H1 (cell line): ENCODE measurements around the gene ZNF500. TPM values are rescaled to one million over a fixed set of nuclear protein-coding genes. Genes with fewer than 3 reads are reported as not detected.

Source experiments
- CTCF ChIA-PET: fragments of 300-600 bp; sonication (Branson Sonifier 250); formaldehyde crosslinking; loops from one replicate; lab custom pipeline; 2021; ENCODE audit not compliant: partially characterized antibody; lab: Charles Lee
- POLR2A ChIA-PET: fragments of 300-600 bp; sonication (Branson Sonifier 250); formaldehyde crosslinking; loops from one replicate; lab custom pipeline; 2021; ENCODE audit warnings: inconsistent platforms; ENCODE audit not compliant: partially characterized antibody; lab: Charles Lee
- DNase-seq, 2 experiments: peaks; one replicate each; pipeline versions ENCODE4 v3.0.0 to v3.0.0-alpha.2; 2010 to 2022; ENCODE audit warnings: low spot score in 2 of 2, low read depth in 1 of 2, mixed read lengths in 1 of 2
- FAIRE-seq: peaks from 2 replicates; lab custom pipeline; 2011; peaks lifted over from hg19 to GRCh38; lab: Jason Lieb, UNC
- H2AFZ ChIP-seq: 2 replicates; pipeline ENCODE4 v1.8.1; 2012; ENCODE audit warnings: low read length, inconsistent platforms
- H2AK5ac ChIP-seq: 2 replicates; pipeline ENCODE4 v1.6.1; 2013; ENCODE audit warnings: low read depth, low read length
- H2BK120ac ChIP-seq: replicated peaks from 2 replicates; pipeline ENCODE3; 2013; ENCODE audit warnings: low read depth, low read length, inconsistent platforms
- H2BK12ac ChIP-seq: 2 replicates; pipeline ENCODE4 v1.6.1; 2013; ENCODE audit warnings: low read depth, low read length
- H2BK15ac ChIP-seq: 2 replicates; pipeline ENCODE4 v1.6.1; 2013; ENCODE audit warnings: low read length
- H2BK20ac ChIP-seq: 2 replicates; pipeline ENCODE4 v1.6.1; 2013; ENCODE audit warnings: low read length
- H2BK5ac ChIP-seq: 2 replicates; pipeline ENCODE4 v1.6.1; 2013; ENCODE audit warnings: low read depth, low read length
- H3K14ac ChIP-seq: 2 replicates; pipeline ENCODE4 v1.6.1; 2013; ENCODE audit warnings: inconsistent platforms; ENCODE audit not compliant: insufficient read length
- H3K18ac ChIP-seq: 2 replicates; pipeline ENCODE4 v1.6.1; 2013; ENCODE audit warnings: low read length; ENCODE audit errors: extremely low read depth
- H3K23ac ChIP-seq: 2 replicates; pipeline ENCODE4 v1.6.1; 2013; ENCODE audit warnings: inconsistent platforms; ENCODE audit not compliant: insufficient read length
- H3K23me2 ChIP-seq: 2 replicates; pipeline ENCODE4 v1.6.1; 2013; ENCODE audit warnings: low read depth, low read length
- H3K27ac ChIP-seq: 2 replicates; pipeline ENCODE4 v1.6.1; 2011; ENCODE audit warnings: low read depth, low read length, inconsistent platforms
- H3K27me3 ChIP-seq, 4 experiments: replicated peaks in 1 of 4; 1 replicate in 1 of 4; 2 replicates in 3 of 4; pipeline versions ENCODE4 v1.6.1 to v1.8.1; 2011 to 2013; ENCODE audit warnings: low read length in 3 of 4, mild to moderate bottlenecking in 3 of 4, inconsistent platforms in 2 of 4, mixed read lengths in 2 of 4, moderate library complexity in 1 of 4; ENCODE audit not compliant: control insufficient read depth in 3 of 4, insufficient read depth in 3 of 4; ENCODE audit errors: extremely low read depth in 1 of 4
- H3K36me3 ChIP-seq, 4 experiments: 2 replicates each; pipeline versions ENCODE4 v1.6.1 to v1.8.1; 2011 to 2013; ENCODE audit warnings: mild to moderate bottlenecking in 4 of 4, low read length in 3 of 4, moderate library complexity in 2 of 4, control low read depth in 1 of 4, inconsistent platforms in 1 of 4; ENCODE audit not compliant: insufficient read depth in 4 of 4, control insufficient read depth in 2 of 4
- H3K4ac ChIP-seq: replicated peaks from 2 replicates; pipeline ENCODE3; 2013; ENCODE audit warnings: low read length, low read depth, mixed read lengths, inconsistent platforms; ENCODE audit not compliant: insufficient read length
- H3K4me1 ChIP-seq, 4 experiments: replicated peaks in 1 of 4; 1 replicate in 1 of 4; 2 replicates in 3 of 4; pipeline versions ENCODE4 v1.6.1 to v1.8.1; 2011 to 2013; ENCODE audit warnings: low read length in 3 of 4, inconsistent platforms in 2 of 4, mixed read lengths in 1 of 4; ENCODE audit not compliant: insufficient read depth in 4 of 4, control insufficient read depth in 3 of 4
- H3K4me2 ChIP-seq, 2 experiments: 2 replicates each; pipeline versions ENCODE4 v1.6.1 to v1.8.1; 2011 to 2013; ENCODE audit warnings: low read depth in 2 of 2, low read length in 2 of 2, control low read depth in 1 of 2, inconsistent platforms in 1 of 2, mild to moderate bottlenecking in 1 of 2; ENCODE audit not compliant: insufficient read depth in 1 of 2
- H3K4me3 ChIP-seq, 4 experiments: fragments of 200-600, 300-600 bp in 1 of 4; sonication (generic), shearing (Covaris generic), sonication (Bioruptor Twin) in 1 of 4; 2 replicates each; pipeline versions ENCODE4 v1.5.1 to v1.8.1; 2011 to 2016; ENCODE audit warnings: low read length in 4 of 4, low read depth in 3 of 4, control low read depth in 2 of 4, inconsistent platforms in 2 of 4, mild to moderate bottlenecking in 2 of 4, mixed read lengths in 1 of 4, moderate library complexity in 1 of 4; ENCODE audit not compliant: insufficient read depth in 2 of 4; ENCODE audit errors: extremely low read depth in 1 of 4
- H3K56ac ChIP-seq: replicated peaks from 2 replicates; pipeline ENCODE3; 2013; ENCODE audit warnings: low read depth, mild to moderate bottlenecking, mixed read lengths, low read length, inconsistent platforms; ENCODE audit not compliant: insufficient read length
- H3K79me1 ChIP-seq: 2 replicates; pipeline ENCODE4 v1.6.1; 2013; ENCODE audit warnings: low read depth, low read length, control low read depth
- H3K79me2 ChIP-seq, 2 experiments: 2 replicates each; pipeline versions ENCODE4 v1.6.1 to v1.8.1; 2012 to 2013; ENCODE audit warnings: low read length in 2 of 2, mild to moderate bottlenecking in 2 of 2, inconsistent platforms in 1 of 2; ENCODE audit not compliant: insufficient read depth in 2 of 2, control insufficient read depth in 1 of 2
- H3K9ac ChIP-seq, 4 experiments: replicated peaks in 1 of 4; 1 replicate in 1 of 4; 2 replicates in 3 of 4; pipeline versions ENCODE4 v1.6.1 to v1.8.1; 2011 to 2013; ENCODE audit warnings: low read depth in 3 of 4, low read length in 3 of 4, control low read depth in 2 of 4, mild to moderate bottlenecking in 2 of 4, moderate library complexity in 2 of 4, inconsistent platforms in 1 of 4; ENCODE audit errors: extremely low read depth in 1 of 4
- H3K9me3 ChIP-seq, 2 experiments: 2 replicates each; pipeline versions ENCODE4 v1.6.1 to v1.8.1; 2012 to 2013; ENCODE audit warnings: mild to moderate bottlenecking in 2 of 2, moderate library complexity in 2 of 2, control low read depth in 1 of 2, inconsistent platforms in 1 of 2, low read depth in 1 of 2, low read length in 1 of 2, mixed read lengths in 1 of 2; ENCODE audit not compliant: insufficient read depth in 2 of 2
- H4K20me1 ChIP-seq, 2 experiments: replicated peaks in 1 of 2; 2 replicates each; pipeline versions ENCODE3 to v1.8.1; 2011 to 2013; ENCODE audit warnings: inconsistent platforms in 2 of 2, low read length in 2 of 2, mild to moderate bottlenecking in 1 of 2; ENCODE audit not compliant: insufficient read depth in 2 of 2, control insufficient read depth in 1 of 2
- H4K5ac ChIP-seq: 2 replicates; pipeline ENCODE4 v1.6.1; 2013; ENCODE audit warnings: low read length, low read depth, mixed read lengths, inconsistent platforms; ENCODE audit not compliant: insufficient read length
- H4K8ac ChIP-seq: 2 replicates; pipeline ENCODE4 v1.8.0; 2013; ENCODE audit warnings: mild to moderate bottlenecking, moderate library complexity, low read length, inconsistent platforms; ENCODE audit not compliant: insufficient read depth; ENCODE audit errors: extremely low read depth
- H4K91ac ChIP-seq: replicated peaks from 2 replicates; pipeline ENCODE3; 2013; ENCODE audit warnings: low read length, mixed read lengths, inconsistent platforms; ENCODE audit not compliant: insufficient read length
- ATF3 ChIP-seq: IDR thresholded peaks from 2 replicates; pipeline ENCODE4 v1.6.1; 2011; ENCODE audit warnings: low read depth, mild to moderate bottlenecking, low read length; ENCODE audit not compliant: insufficient read depth
- EP300 ChIP-seq, 2 experiments: IDR thresholded peaks; 1 replicate in 1 of 2; 2 replicates in 1 of 2; pipeline ENCODE4 v1.6.1; 2011 to 2012; ENCODE audit warnings: low read depth in 2 of 2, low read length in 2 of 2, mild to moderate bottlenecking in 2 of 2, borderline replicate concordance in 1 of 2, inconsistent platforms in 1 of 2, moderate library complexity in 1 of 2
- PHF8 ChIP-seq: fragments of 200-600 bp; sonication (generic); conservative IDR thresholded peaks from 2 replicates; pipeline ENCODE4 v1.7.1; 2012; ENCODE audit warnings: low read depth, mild to moderate bottlenecking, inconsistent platforms, low read length, moderate library complexity
- POLR2A ChIP-seq, 2 experiments: IDR thresholded peaks; 1 replicate in 1 of 2; 2 replicates in 1 of 2; pipeline ENCODE4 v1.6.1; 2011; ENCODE audit warnings: low read depth in 2 of 2, low read length in 2 of 2, mild to moderate bottlenecking in 2 of 2; ENCODE audit errors: control extremely low read depth in 1 of 2
- POLR2AphosphoS5 ChIP-seq: IDR thresholded peaks from 2 replicates; pipeline ENCODE4 v1.6.1; 2011; ENCODE audit warnings: low read depth, low read length
- RAD21 ChIP-seq, 2 experiments: IDR thresholded peaks in 1 of 2; conservative IDR thresholded peaks in 1 of 2; 2 replicates each; pipeline ENCODE4 v1.6.1; 2011; ENCODE audit warnings: low read depth in 2 of 2, low read length in 2 of 2, improper control_type of control experiment in 1 of 2, inconsistent platforms in 1 of 2, mild to moderate bottlenecking in 1 of 2, moderate library complexity in 1 of 2
- RBBP5 ChIP-seq: IDR thresholded peaks from 2 replicates; pipeline ENCODE4 v1.7.1; 2012; ENCODE audit warnings: low read depth, mild to moderate bottlenecking, inconsistent platforms, low read length, moderate library complexity, borderline replicate concordance
- SAP30 ChIP-seq: fragments of 300-600 bp; sonication (generic); IDR thresholded peaks from 2 replicates; pipeline ENCODE4 v1.7.1; 2012; ENCODE audit warnings: low read length, moderate library complexity, mild to moderate bottlenecking, inconsistent platforms; ENCODE audit not compliant: insufficient read depth, insufficient replicate concordance
- USF2 ChIP-seq: IDR thresholded peaks from 2 replicates; pipeline ENCODE4 v1.6.1; 2011; ENCODE audit warnings: low read length, improper control_type of control experiment
- YY1 ChIP-seq: IDR thresholded peaks from 2 replicates; pipeline ENCODE4 v1.6.1; 2011; ENCODE audit warnings: low read depth, mild to moderate bottlenecking, low read length
- WGBS, 2 experiments: shearing (Covaris generic) in 1 of 2; methylation state at CpG; one replicate each; pipeline versions ENCODE4 v1.1.6 to v1.1.7; 2013 to 2015; ENCODE audit warnings: low lambda C conversion rate in 2 of 2, mixed read lengths in 2 of 2, inconsistent platforms in 1 of 2, low coverage in 1 of 2, missing lambda C conversion rate in 1 of 2; ENCODE audit not compliant: insufficient replicate concordance in 2 of 2, insufficient coverage in 1 of 2, insufficient read length in 1 of 2; ENCODE audit errors: extremely low coverage in 1 of 2, missing lambda C conversion rate in 1 of 2; 5-methylcytosine and 5-hydroxymethylcytosine counted together
- polyA plus RNA-seq, 7 experiments: library from polyadenylated mRNA; depleted of rRNA in 3 of 7; stranded (reverse) in 5 of 7; unstranded in 2 of 7; fragments of >200 nt in 5 of 7; fragments of 200-250 nt in 2 of 7; gene quantifications; 1 replicate in 5 of 7; 2 replicates in 1 of 7; 4 replicates in 1 of 7; pipeline versions ENCODE4 v1.2.1 to v1.2.3, GENCODE V29; 2011 to 2013; ENCODE audit warnings: missing spikeins in 2 of 7, mixed read lengths in 2 of 7
- total RNA-seq: library from RNA; stranded (reverse); fragmentation: NEBNext Ultra II Directional; extraction: Animal tissue kit (Norgen Biotek cat#: 25700); gene quantifications from 2 replicates; pipeline ENCODE4 v1.2.1, GENCODE V29; 2021

Gene ZNF500
- total and polyA plus RNA-seq, 2 of the 8 experiments (the other 6 are each of a cell fraction or from before 2014, with no cell fraction given) = 10.3 to 10.4 TPM

DNA sequence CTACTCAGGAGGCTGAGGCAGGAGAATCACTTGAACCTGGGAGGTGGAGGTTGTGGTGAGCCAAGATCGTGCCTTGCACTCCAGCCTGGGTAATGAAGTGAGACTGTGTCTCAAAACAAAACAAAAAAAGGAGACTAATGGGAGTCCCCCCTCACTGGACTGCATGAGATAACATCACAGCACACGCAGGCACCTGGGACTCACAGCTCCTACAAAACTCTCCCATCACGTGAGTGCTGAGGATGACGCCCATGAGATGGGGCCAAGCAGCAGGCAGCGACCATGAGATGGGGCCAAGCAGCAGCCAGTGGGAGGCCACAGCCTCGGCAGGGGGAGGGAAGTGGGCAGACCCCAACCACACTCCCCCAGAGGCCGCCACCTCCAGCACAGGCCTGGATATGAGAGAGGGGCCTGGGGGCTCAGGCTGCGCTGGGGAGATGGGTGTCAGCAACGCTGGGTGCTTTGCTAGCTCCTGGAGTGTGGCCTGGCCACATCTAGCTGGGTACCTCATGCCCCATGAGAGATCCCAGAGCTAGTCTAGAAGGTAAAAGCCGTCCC is 17.2 kb downstream of the ZNF500 start:
- Histone ChIP-seq H4K91ac (no peak overlapping the region), H3K18ac (no peak overlapping the region), H3K23me2 (no peaks in the 10 kb centered on the region), H4K5ac (no peak overlapping the region), H3K9ac (no peak overlapping the region), H3K79me1 (no peaks in the 10 kb centered on the region; the same call in 1 of the 2 replicates), H3K36me3 (peaks cover 3 to 19% (median 15%) of the 10 kb centered on the region in 4 experiments; a peak in 6 of 8 replicates), H3K23ac (no peak overlapping the region), H3K4me3 (no peak overlapping the region), H3K27ac (no peak overlapping the region), H2AFZ (no peak overlapping the region), H3K56ac (no peak overlapping the region), H3K9me3 (no peaks in the 10 kb centered on the region), H2BK15ac (no peak overlapping the region), H4K8ac (no peak overlapping the region; the same call in 1 of the 2 replicates), H3K4me2 (no peak overlapping the region), H3K4me1 (peaks cover 0 to 3% (median under 1%) of the 10 kb centered on the region in 4 experiments; a peak in 3 of 7 replicates), H3K4ac (no peak overlapping the region), H2BK20ac (no peak overlapping the region), H2BK5ac (no peak overlapping the region), H3K79me2 (no peaks in the 10 kb centered on the region), H2AK5ac (no peak overlapping the region), H3K27me3 (no peaks in the 10 kb centered on the region), H2BK120ac (no peak overlapping the region), H3K14ac (no peak overlapping the region), H2BK12ac (no peak overlapping the region), H4K20me1 (peaks cover 0 to 3% of the 10 kb centered on the region in 2 experiments)
- no peak for DNase-seq
- no peak for FAIRE-seq
- ChIA-PET CTCF (interaction anchor here (0.7 to 1.7 kb wide), 2 partner anchors 10 to 1215 kb away, joined by 7 to 8 read pairs; no protein-coding TSS in a partner anchor), POLR2A (interaction anchor here (2.9 kb wide), 1 partner anchor 11 kb away, joined by 16 read pairs; no protein-coding TSS in a partner anchor)
- WGBS, 2 experiments = 87% methylated on average over 10 of the region's 10 CpGs; no CpG with 5 or more reads in 1 of the 2 experiments
- TF ChIP-seq PHF8 (no peak), EP300 (IDR thresholded peaks at IDR 0.05; ENCODE audit: borderline replicate concordance in 1 of 2, low read depth in 2 of 2, low read length in 2 of 2) (no peak), ATF3 (no peak), USF2 (no peak), POLR2A (IDR thresholded peaks at IDR 0.05; ENCODE audit: control extremely low read depth in 1 of 2, low read depth in 2 of 2, low read length in 2 of 2) (no peak), SAP30 (no peak), POLR2AphosphoS5 (no peak), RAD21 (IDR thresholded peaks at IDR 0.05 in 1 of 2, conservative IDR thresholded peaks at IDR 0.05 in 1 of 2; ENCODE audit: low read depth in 2 of 2, low read length in 2 of 2) (no peak), YY1 (no peak), RBBP5 (no peak)
